Activated T-cell treated with anti-CD3 and anti-CD28 coated beads for 24 hours (primary cell): ENCODE data around the gene KCNQ1OT1.

Experiments used
- DNase-seq: peaks from one replicate; pipeline ENCODE4 v3.0.0-alpha.2; 2020; ENCODE audit warnings: low read depth

Gene KCNQ1OT1

GRCh38 chr11:2701898-2702434 lies 2.2 kb upstream of the KCNQ1OT1 start:
- no peak for DNase-seq

- DNase-seq, result no peak
These were observed 1.4 kb upstream of the KCNQ1OT1 start for GRCh38 chr11:2701230-2701629.

- peak; percentile 11 for DNase-seq
These were observed 819 bp upstream of the KCNQ1OT1 start for GRCh38 chr11:2700415-2701211.

- DNase-seq, result no peak
These were observed 636 bp downstream of the KCNQ1OT1 start for GRCh38 chr11:2699185-2699530.

- no peak for DNase-seq
These were observed 1.2 kb downstream of the KCNQ1OT1 start for GRCh38 chr11:2698386-2699184.

- DNase-seq, result no peak
These were observed 1.9 kb downstream of the KCNQ1OT1 start for GRCh38 chr11:2697866-2698265.

- DNase-seq, result no peak
These were observed 3.3 kb downstream of the KCNQ1OT1 start for GRCh38 chr11:2696455-2696854.

- no peak for DNase-seq
These were observed 4.5 kb downstream of the KCNQ1OT1 start for GRCh38 chr11:2694995-2695939.

- DNase-seq, result no peak
These were observed 5.3 kb downstream of the KCNQ1OT1 start for GRCh38 chr11:2694495-2694894.

- DNase-seq, result no peak
These were observed 6.2 kb downstream of the KCNQ1OT1 start for GRCh38 chr11:2693271-2694261.

GRCh38 chr11:2691991-2692875 lies 7.6 kb downstream of the KCNQ1OT1 start:
- no peak for DNase-seq

- no peak for DNase-seq
These were observed 8.4 kb downstream of the KCNQ1OT1 start for GRCh38 chr11:2691355-2691761.

- DNase-seq, result no peak
These were observed 9.0 kb downstream of the KCNQ1OT1 start for GRCh38 chr11:2690596-2691354.

GRCh38 chr11:2689651-2690575 lies 9.9 kb downstream of the KCNQ1OT1 start:
- DNase-seq, result no peak

GRCh38 chr11:2688381-2689231 lies 11.2 kb downstream of the KCNQ1OT1 start:
- no peak for DNase-seq

- no peak for DNase-seq
These were observed 12.0 kb downstream of the KCNQ1OT1 start for GRCh38 chr11:2687782-2688191.

GRCh38 chr11:2687223-2687530 lies 12.6 kb downstream of the KCNQ1OT1 start:
- DNase-seq, result no peak
